Suprapubic skin (tissue), 4 donors: Measurements from ENCODE around the gene LGALS4. TPM values are rescaled to one million over a fixed set of nuclear protein-coding genes. Genes with fewer than 3 reads are reported as not detected.

Source experiments
- DNase-seq, 2 donors: peaks; one replicate each; pipeline ENCODE4 v3.0.0-alpha.2; 2019; ENCODE audit warnings: low spot score in 2 of 2
- H3K27ac ChIP-seq: fragments of 200-600 bp; sonication (generic); one replicate; pipeline ENCODE4 v1.5.1; 2019
- H3K27me3 ChIP-seq: fragments of 200-600 bp; sonication (generic); one replicate; pipeline ENCODE4 v1.5.1; 2019
- H3K36me3 ChIP-seq: fragments of 200-600 bp; sonication (generic); one replicate; pipeline ENCODE4 v1.5.1; 2019
- H3K4me1 ChIP-seq: fragments of 200-600 bp; sonication (generic); one replicate; pipeline ENCODE4 v1.5.1; 2019
- H3K4me3 ChIP-seq: fragments of 200-600 bp; sonication (generic); one replicate; pipeline ENCODE4 v1.5.1; 2019; ENCODE audit warnings: mild to moderate bottlenecking
- H3K9me3 ChIP-seq: fragments of 200-600 bp; sonication (generic); one replicate; pipeline ENCODE4 v1.5.1; 2019
- EP300 ChIP-seq: sonication (generic); formaldehyde crosslinking; IDR thresholded peaks from one replicate; pipeline ENCODE4 v1.6.1; 2017; ENCODE audit warnings: antibody characterized with exemption
- POLR2A ChIP-seq, 2 donors: fragments of 450-650 bp; IDR thresholded peaks; one replicate each; pipeline ENCODE4 v1.6.1; 2017; ENCODE audit warnings: antibody characterized with exemption in 2 of 2, mild to moderate bottlenecking in 2 of 2, moderate library complexity in 2 of 2
- POLR2AphosphoS5 ChIP-seq, 3 donors: sonication (generic); formaldehyde crosslinking; IDR thresholded peaks; one replicate each; pipeline ENCODE4 v1.6.1; 2017; ENCODE audit warnings: antibody characterized with exemption in 3 of 3
- WGBS: methylation state at CpG from one replicate; pipeline ENCODE4 v1.1.5; 2018; 5-methylcytosine and 5-hydroxymethylcytosine counted together
- total RNA-seq, 4 donors: library from RNA; depleted of rRNA; stranded (reverse); fragments of >200 nt; gene quantifications; one replicate each; pipeline ENCODE4 v1.1.0, GENCODE V29; 2016
- TF ChIP-seq, protein P1 (sequence below), 2 donors: fragments of 200-600 bp in 1 of 2; fragments of 450-650 bp in 1 of 2; sonication (generic) in 1 of 2; IDR thresholded peaks; one replicate each; pipeline ENCODE4 v1.5.1; 2016 to 2019; ENCODE audit warnings: antibody characterized with exemption in 2 of 2, mild to moderate bottlenecking in 1 of 2, moderate library complexity in 1 of 2

The LGALS4 gene
- total RNA-seq, 4 donors from 2014 or later = 0.39 to 8.2 (median 1.6) TPM

GRCh38 chr19:38850436-38850975 lies 37.8 kb upstream of the LGALS4 start:
- DNase-seq = peak; percentile 100
- Histone ChIP-seq H3K9me3 (no peaks in the 10 kb centered on the region), H3K27ac (peak overlapping the region; percentile 99), H3K4me3 (peak overlapping the region; percentile 95), H3K27me3 (no peaks in the 10 kb centered on the region), H3K36me3 (peaks cover 24% of the 10 kb centered on the region), H3K4me1 (peaks cover 53% of the 10 kb centered on the region)
- peak in 1 of 3 donors; percentile 22 for TF ChIP-seq POLR2AphosphoS5 (IDR thresholded peaks at IDR 0.05)
- TF ChIP-seq, protein P1, sequence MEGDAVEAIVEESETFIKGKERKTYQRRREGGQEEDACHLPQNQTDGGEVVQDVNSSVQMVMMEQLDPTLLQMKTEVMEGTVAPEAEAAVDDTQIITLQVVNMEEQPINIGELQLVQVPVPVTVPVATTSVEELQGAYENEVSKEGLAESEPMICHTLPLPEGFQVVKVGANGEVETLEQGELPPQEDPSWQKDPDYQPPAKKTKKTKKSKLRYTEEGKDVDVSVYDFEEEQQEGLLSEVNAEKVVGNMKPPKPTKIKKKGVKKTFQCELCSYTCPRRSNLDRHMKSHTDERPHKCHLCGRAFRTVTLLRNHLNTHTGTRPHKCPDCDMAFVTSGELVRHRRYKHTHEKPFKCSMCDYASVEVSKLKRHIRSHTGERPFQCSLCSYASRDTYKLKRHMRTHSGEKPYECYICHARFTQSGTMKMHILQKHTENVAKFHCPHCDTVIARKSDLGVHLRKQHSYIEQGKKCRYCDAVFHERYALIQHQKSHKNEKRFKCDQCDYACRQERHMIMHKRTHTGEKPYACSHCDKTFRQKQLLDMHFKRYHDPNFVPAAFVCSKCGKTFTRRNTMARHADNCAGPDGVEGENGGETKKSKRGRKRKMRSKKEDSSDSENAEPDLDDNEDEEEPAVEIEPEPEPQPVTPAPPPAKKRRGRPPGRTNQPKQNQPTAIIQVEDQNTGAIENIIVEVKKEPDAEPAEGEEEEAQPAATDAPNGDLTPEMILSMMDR (IDR thresholded peaks at IDR 0.05) = peak in 1 of 2 donors; percentile 22
- TF ChIP-seq POLR2A (IDR thresholded peaks at IDR 0.05) = peak in 1 of 2 donors; percentile 74
- no peak for TF ChIP-seq EP300
- whole genome bisulfite sequencing = 0% methylated on average over 14 of the region's 26 CpGs

DNA sequence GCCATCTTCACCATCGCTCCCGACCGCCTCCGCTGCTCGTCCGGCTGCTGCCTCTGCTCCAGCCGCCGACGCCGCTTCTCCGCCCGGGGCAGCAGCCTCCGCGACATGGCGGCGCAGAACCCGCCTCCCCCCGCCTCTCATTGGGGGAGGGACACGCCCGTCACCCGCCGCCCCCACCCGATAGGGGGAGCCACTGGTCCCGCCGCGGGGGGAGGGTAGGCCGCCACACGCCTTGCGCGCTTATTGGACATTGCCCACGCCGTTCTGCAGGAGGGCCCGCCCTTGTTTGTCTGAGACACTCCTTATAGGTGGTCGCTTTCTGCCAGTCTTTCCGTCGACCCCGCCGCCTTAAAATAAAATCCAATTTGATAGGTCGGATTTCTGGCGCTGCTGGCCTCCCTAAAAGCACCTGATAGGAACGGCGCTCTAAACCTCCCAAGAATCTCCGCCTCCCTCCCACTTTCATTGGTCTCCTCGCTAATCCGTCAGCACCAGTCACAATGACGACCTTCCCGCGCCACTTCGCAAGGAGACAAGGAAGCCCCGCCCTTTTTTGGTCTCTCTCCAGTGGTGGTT lies 37.2 kb upstream of the LGALS4 start, which contains the start of gene HNRNPL:
Gene HNRNPL, minus strand, starts transcription at position 127 of the 576 bp plus-strand sequence. Its CDS starts 20 bp downstream, at position 107.
- H3K36me3 ChIP-seq = peaks cover 29% of the 10 kb centered on the region
- peaks cover 58% of the 10 kb centered on the region for H3K4me1 ChIP-seq
- TF ChIP-seq POLR2AphosphoS5 (IDR thresholded peaks at IDR 0.05) (peak; percentile 92 to 97 (median 94)), POLR2A (IDR thresholded peaks at IDR 0.05) (peak; percentile 59 to 98), EP300 (no peak)
- TF ChIP-seq, protein P1 (IDR thresholded peaks at IDR 0.05) = peak; percentile 14 to 52
- no peaks in the 10 kb centered on the region for H3K27me3 ChIP-seq
- H3K4me3 ChIP-seq = peak within 1 kb of the TSS; percentile 95
- DNase-seq = peak in 1 of 2 donors; percentile 100
- H3K27ac ChIP-seq = peak within 1 kb of the TSS; percentile 99
- no peaks in the 10 kb centered on the region for H3K9me3 ChIP-seq
- WGBS = under 1% methylated on average over 31 of the region's 50 CpGs

- Histone ChIP-seq H3K36me3 (peaks cover 36% of the 10 kb centered on the region), H3K27ac (peak overlapping the region; percentile 99), H3K4me1 (peaks cover 59% of the 10 kb centered on the region), H3K4me3 (peak overlapping the region; percentile 66), H3K27me3 (no peaks in the 10 kb centered on the region), H3K9me3 (no peaks in the 10 kb centered on the region)
- TF ChIP-seq, protein P1 (IDR thresholded peaks at IDR 0.05) = no peak
- TF ChIP-seq POLR2AphosphoS5 (IDR thresholded peaks at IDR 0.05) = peak in 1 of 3 donors; percentile 6
- WGBS = under 1% methylated on average over 28 of the region's 76 CpGs
- DNase-seq = peak; percentile 96 to 97
Measured at GRCh38 chr19:38849147-38849859, 36.6 kb upstream of the LGALS4 start.

DNA sequence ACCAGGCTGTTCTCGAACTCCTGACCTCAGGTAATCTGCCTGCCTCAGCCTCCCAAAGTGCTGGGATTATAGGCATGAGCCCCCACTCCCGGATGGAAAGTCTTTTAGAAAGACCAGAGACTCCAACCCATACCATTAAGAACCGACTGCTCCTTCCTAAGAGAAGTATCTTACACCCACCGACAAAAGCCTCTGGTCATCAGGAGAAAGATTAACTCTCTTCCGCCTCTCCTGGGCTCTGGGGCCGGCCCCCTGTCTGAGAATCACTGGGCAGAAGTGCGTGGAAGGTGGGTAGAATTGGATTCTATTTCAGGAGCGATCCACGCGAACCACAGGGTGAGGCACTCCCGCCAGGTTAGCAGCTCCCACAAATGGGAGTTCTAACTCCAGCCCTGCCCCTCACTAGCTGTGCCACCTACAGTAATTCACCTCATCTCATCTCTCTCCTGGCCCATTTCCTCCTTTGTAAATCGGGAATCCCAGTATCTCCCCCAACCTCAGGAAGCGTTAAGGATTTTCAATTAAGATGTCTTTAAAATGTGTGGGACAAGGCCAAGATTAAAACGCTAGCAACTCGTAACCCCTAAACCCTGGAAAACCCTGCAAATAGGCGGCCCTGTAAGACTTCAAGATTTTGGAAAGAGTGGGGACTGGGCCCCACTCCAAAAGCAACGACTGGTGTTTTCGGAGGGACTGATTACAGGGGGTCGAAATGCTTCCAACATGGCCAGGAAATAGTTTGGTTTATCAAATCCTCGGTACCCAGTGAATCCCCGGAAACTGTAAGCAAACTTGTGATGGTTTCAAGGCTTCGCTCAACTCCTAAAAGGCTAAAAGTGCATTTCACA lies 35.8 kb upstream of the LGALS4 start:
- H3K4me1 ChIP-seq = peaks cover 60% of the 10 kb centered on the region
- H3K27ac ChIP-seq = peak overlapping the region; percentile 99
- 18% methylated on average over 18 of the region's 22 CpGs for WGBS
- no peaks in the 10 kb centered on the region for H3K27me3 ChIP-seq
- TF ChIP-seq, protein P1 (IDR thresholded peaks at IDR 0.05) = no peak
- TF ChIP-seq POLR2AphosphoS5 (IDR thresholded peaks at IDR 0.05) = no peak
- no peak for TF ChIP-seq POLR2A (IDR thresholded peaks at IDR 0.05)
- TF ChIP-seq EP300 = no peak
- peaks cover 43% of the 10 kb centered on the region for H3K36me3 ChIP-seq
- no peaks in the 10 kb centered on the region for H3K9me3 ChIP-seq
- DNase-seq = no peak
- H3K4me3 ChIP-seq = peak overlapping the region; percentile 66
